SK-N-SH (cell line): ENCODE measurements around the gene PFKFB3.

Source experiments
- CHD2 ChIP-seq: fragments of 150-350 bp; IDR thresholded peaks from 2 replicates; pipeline ENCODE4 v1.6.1; 2018; ENCODE audit warnings: low read length; ENCODE audit not compliant: partially characterized antibody
- CTCF ChIP-seq: fragments of 200-600 bp; sonication (generic); IDR thresholded peaks from 2 replicates; pipeline ENCODE4 v1.6.1; 2017; ENCODE audit warnings: antibody characterized with exemption, mild to moderate bottlenecking, moderate library complexity
- EP300 ChIP-seq, 2 experiments: IDR thresholded peaks; 2 replicates each; pipeline versions ENCODE4 v1.4.0 to v1.6.1; 2012; ENCODE audit warnings: borderline replicate concordance in 1 of 2, low read depth in 1 of 2, low read length in 1 of 2
- EZH2phosphoT487 ChIP-seq: fragments of 200-600 bp; sonication (generic); IDR thresholded peaks from 2 replicates; pipeline ENCODE4 v1.6.1; 2017; ENCODE audit warnings: low read depth, mixed run types, mild to moderate bottlenecking, antibody characterized with exemption, moderate library complexity, borderline replicate concordance
- GABPA ChIP-seq: IDR thresholded peaks from 2 replicates; pipeline ENCODE4 v1.4.0; 2012; ENCODE audit warnings: low read depth, mild to moderate bottlenecking
- GATA2 ChIP-seq: sonication (generic); formaldehyde crosslinking; IDR thresholded peaks from 2 replicates; pipeline ENCODE4 v1.5.0; 2020; ENCODE audit warnings: mild to moderate bottlenecking, missing genetic modification reagents
- NFIC ChIP-seq: IDR thresholded peaks from 2 replicates; pipeline ENCODE4 v1.4.0; 2012; ENCODE audit warnings: borderline replicate concordance
- PBX3 ChIP-seq: IDR thresholded peaks from 2 replicates; pipeline ENCODE4; 2012
- POLR2AphosphoS5 ChIP-seq: IDR thresholded peaks from 2 replicates; pipeline ENCODE4 v1.6.1; 2012; ENCODE audit warnings: low read depth, low read length
- USF2 ChIP-seq: fragments of 150-350 bp; IDR thresholded peaks from 2 replicates; pipeline ENCODE4 v1.6.1; 2017; ENCODE audit warnings: antibody characterized with exemption, low read length, low read depth, borderline replicate concordance

GRCh38 chr10:6269953-6270867, 67.5 kb downstream of the PFKFB3 start:
- TF ChIP-seq POLR2AphosphoS5 (no peak), GATA2 (CRISPR knock-in tag) (no peak), PBX3 (no peak), CTCF (no peak), EZH2phosphoT487 (no peak), CHD2 (no peak), USF2 (no peak), EP300 (IDR thresholded peaks at IDR 0.05; ENCODE audit: borderline replicate concordance in 1 of 2, low read depth in 1 of 2, low read length in 1 of 2) (no peak), GABPA (no peak), NFIC (no peak)
